ENCODE measurements around the gene SLC7A8. TPM values are rescaled to one million over a fixed set of nuclear protein-coding genes. Genes with fewer than 3 reads are reported as not detected.
"Not testable (repeated sequence)": the region's sequence is repeated elsewhere in the genome, so short reads cannot be mapped to it uniquely, and the experiment has no call there.

Gene SLC7A8
- total RNA-seq (2014; rRNA removed; shearing (Covaris generic)): 5.2 and 5.6 TPM in 2 replicates

GRCh38 chr14:23183479-23183878 is at the start of gene SLC7A8:
SLC7A8 (minus strand) TSS chr14:23183660; CDS start chr14:23182914, 746 bp downstream.
- DNase-seq (ENCODE audit: low spot score): no peak

- DNase-seq (ENCODE audit: low spot score): not testable (repeated sequence)
These were observed 48.9 kb upstream of the SLC7A8 start for GRCh38 chr14:23232241-23232808.

GRCh38 chr14:23228812-23229211 is 45.4 kb upstream of the SLC7A8 start:
- DNase-seq (ENCODE audit: low spot score): no peak

- no peak for DNase-seq (ENCODE audit: low spot score)
These were observed 44.1 kb upstream of the SLC7A8 start for GRCh38 chr14:23227566-23227965.

- not testable (repeated sequence) for DNase-seq (ENCODE audit: low spot score)
These were observed 41.5 kb upstream of the SLC7A8 start for GRCh38 chr14:23224958-23225357.

GRCh38 chr14:23219075-23219474 is 35.6 kb upstream of the SLC7A8 start:
- no peak for DNase-seq (ENCODE audit: low spot score)

GRCh38 chr14:23217032-23218020 is 33.9 kb upstream of the SLC7A8 start:
- DNase-seq (ENCODE audit: low spot score): no peak

GRCh38 chr14:23215421-23215820 is 32.0 kb upstream of the SLC7A8 start:
- DNase-seq (ENCODE audit: low spot score): no peak

GRCh38 chr14:23209651-23210423 is 26.4 kb upstream of the SLC7A8 start:
- DNase-seq (ENCODE audit: low spot score): peak; percentile 72

- DNase-seq (ENCODE audit: low spot score): no peak
These were observed 24.9 kb upstream of the SLC7A8 start for GRCh38 chr14:23208324-23208723.

GRCh38 chr14:23207146-23207540 is 23.7 kb upstream of the SLC7A8 start:
- no peak for DNase-seq (ENCODE audit: low spot score)

- DNase-seq (ENCODE audit: low spot score): no peak
These were observed 23.1 kb upstream of the SLC7A8 start for GRCh38 chr14:23206422-23207145.

- no peak for DNase-seq (ENCODE audit: low spot score)
These were observed 18.5 kb upstream of the SLC7A8 start for GRCh38 chr14:23202001-23202400.

- DNase-seq (ENCODE audit: low spot score): not testable (repeated sequence)
These were observed 15.7 kb upstream of the SLC7A8 start for GRCh38 chr14:23199141-23199540.

GRCh38 chr14:23196487-23196886 is 13.0 kb upstream of the SLC7A8 start:
- not testable (repeated sequence) for DNase-seq (ENCODE audit: low spot score)

- DNase-seq (ENCODE audit: low spot score): no peak
These were observed 12.2 kb upstream of the SLC7A8 start for GRCh38 chr14:23195552-23196101.

GRCh38 chr14:23193432-23193831 is 10.0 kb upstream of the SLC7A8 start:
- no peak for DNase-seq (ENCODE audit: low spot score)

GRCh38 chr14:23187925-23188324 is 4.5 kb upstream of the SLC7A8 start:
- no peak for DNase-seq (ENCODE audit: low spot score)

GRCh38 chr14:23186913-23187654 is 3.6 kb upstream of the SLC7A8 start:
- DNase-seq (ENCODE audit: low spot score): peak; percentile 58

GRCh38 chr14:23185063-23185462 is 1.6 kb upstream of the SLC7A8 start:
- no peak for DNase-seq (ENCODE audit: low spot score)

GRCh38 chr14:23183158-23183470 is 346 bp downstream of the SLC7A8 start:
- no peak for DNase-seq (ENCODE audit: low spot score)

All from H4 (cell line).